GM23338 (cell line): ENCODE data around the gene NTPCR. TPM values are rescaled to one million over a fixed set of nuclear protein-coding genes. Genes with fewer than 3 reads are reported as not detected.

ENCODE experiments used
- ATAC-seq: fragments of 200-7000 bp; cut with Tn5 transposase; 3 replicates; pipeline ENCODE4 v1.9.1; 2020
- DNase-seq: peaks from one replicate; pipeline ENCODE4 v3.0.0-alpha.2; 2015; ENCODE audit warnings: low spot score
- H2AFZ ChIP-seq: fragments of 200-600 bp; sonication (generic); 2 replicates; pipeline ENCODE4 v1.8.0; 2016; ENCODE audit warnings: antibody characterized with exemption, mild to moderate bottlenecking, moderate library complexity
- H3F3A ChIP-seq: fragments of 200-600 bp; sonication (generic); replicated peaks from 2 replicates; pipeline ENCODE4 v1.8.0; 2017; ENCODE audit warnings: antibody characterized with exemption, mixed run types, low read depth
- H3K27ac ChIP-seq: fragments of 200-600 bp; sonication (generic); 2 replicates; pipeline ENCODE4 v1.6.1; 2016; ENCODE audit warnings: low read depth
- H3K27me3 ChIP-seq: fragments of 200-600 bp; sonication (generic); 2 replicates; pipeline ENCODE4 v1.8.0; 2016; ENCODE audit warnings: mild to moderate bottlenecking, mixed run types, moderate library complexity; ENCODE audit not compliant: insufficient read depth
- H3K36me3 ChIP-seq: fragments of 200-600 bp; sonication (generic); 2 replicates; pipeline ENCODE4 v1.8.0; 2016; ENCODE audit warnings: mild to moderate bottlenecking; ENCODE audit not compliant: insufficient read depth
- H3K4me1 ChIP-seq: fragments of 200-600 bp; sonication (generic); 2 replicates; pipeline ENCODE4 v1.8.0; 2016; ENCODE audit warnings: mild to moderate bottlenecking, moderate library complexity; ENCODE audit not compliant: insufficient read depth
- H3K4me2 ChIP-seq: fragments of 200-600 bp; sonication (generic); 2 replicates; pipeline ENCODE4 v1.7.1; 2017; ENCODE audit warnings: mixed run types
- H3K4me3 ChIP-seq: fragments of 200-600 bp; sonication (generic); 2 replicates; pipeline ENCODE4 v1.6.1; 2016; ENCODE audit warnings: mixed run types
- H3K79me2 ChIP-seq: fragments of 200-600 bp; sonication (generic); replicated peaks from 2 replicates; pipeline ENCODE4 v1.8.0; 2017; ENCODE audit warnings: mild to moderate bottlenecking; ENCODE audit not compliant: insufficient read depth
- H3K9me2 ChIP-seq: fragments of 200-600 bp; sonication (generic); 2 replicates; pipeline ENCODE4 v1.8.0; 2017; ENCODE audit not compliant: insufficient read depth
- H4K20me1 ChIP-seq: fragments of 200-600 bp; sonication (generic); replicated peaks from 2 replicates; pipeline ENCODE4 v1.8.0; 2017; ENCODE audit warnings: mild to moderate bottlenecking; ENCODE audit not compliant: insufficient read depth
- H3K27ac Mint-ChIP-seq: 2 replicates; pipeline ENCODE4 v1.8.0; 2020; ENCODE audit warnings: inconsistent platforms, mild to moderate bottlenecking, moderate library complexity, mixed read lengths
- H3K27me3 Mint-ChIP-seq: 3 replicates; pipeline ENCODE4 v1.8.0; 2022; ENCODE audit warnings: low read depth, mild to moderate bottlenecking, moderate library complexity, mixed read lengths, inconsistent platforms; ENCODE audit not compliant: insufficient read depth, poor library complexity
- H3K36me3 Mint-ChIP-seq: 3 replicates; pipeline ENCODE4 v1.8.0; 2021; ENCODE audit warnings: low read depth, mild to moderate bottlenecking, inconsistent platforms, moderate library complexity, mixed read lengths
- H3K4me1 Mint-ChIP-seq: 3 replicates; pipeline ENCODE4 v1.8.0; 2020; ENCODE audit warnings: mild to moderate bottlenecking, inconsistent platforms, mixed read lengths
- H3K4me3 Mint-ChIP-seq: 3 replicates; pipeline ENCODE4 v1.8.0; 2021; ENCODE audit warnings: moderate library complexity, mild to moderate bottlenecking, inconsistent platforms, mixed read lengths
- H3K9me3 Mint-ChIP-seq: 3 replicates; pipeline ENCODE4 v1.8.0; 2020; ENCODE audit warnings: moderate library complexity, mild to moderate bottlenecking, inconsistent platforms, mixed read lengths
- CREB1 ChIP-seq: fragments of 250-450 bp; sonication (Bioruptor Pico); IDR thresholded peaks from 2 replicates; pipeline ENCODE4 v1.5.0; 2020; ENCODE audit warnings: low read depth, mild to moderate bottlenecking, moderate library complexity
- CTCF ChIP-seq, 2 experiments: fragments of 200-600 bp in 1 of 2; sonication (generic) in 1 of 2; conservative IDR thresholded peaks; 2 replicates each; pipeline versions ENCODE4 v1.5.1 to v1.6.1; 2016 to 2017; ENCODE audit warnings: antibody characterized with exemption in 2 of 2, low read depth in 2 of 2, mild to moderate bottlenecking in 2 of 2, moderate library complexity in 1 of 2
- ETS1 ChIP-seq: IDR thresholded peaks from 2 replicates; pipeline ENCODE4 v1.6.1; 2016; ENCODE audit warnings: antibody characterized with exemption
- EZH2 ChIP-seq: fragments of 200-600 bp; sonication (generic); IDR thresholded peaks from one replicate; pipeline ENCODE4 v1.8.0; 2017; ENCODE audit warnings: antibody characterized with exemption, mild to moderate bottlenecking, low read depth; ENCODE audit not compliant: unreplicated experiment
- EZH2phosphoT487 ChIP-seq: fragments of 200-600 bp; sonication (generic); IDR thresholded peaks from one replicate; pipeline ENCODE4 v1.8.1; 2018; ENCODE audit warnings: antibody characterized with exemption; ENCODE audit not compliant: unreplicated experiment
- JUNB ChIP-seq: IDR thresholded peaks from one replicate; pipeline ENCODE4 v1.6.1; 2016; ENCODE audit warnings: antibody characterized with exemption; ENCODE audit not compliant: unreplicated experiment
- NANOG ChIP-seq: IDR thresholded peaks from 2 replicates; pipeline ENCODE4 v1.6.1; 2016; ENCODE audit warnings: antibody characterized with exemption, borderline replicate concordance
- POLR2AphosphoS5 ChIP-seq: IDR thresholded peaks from 2 replicates; pipeline ENCODE4 v1.6.1; 2016; ENCODE audit warnings: antibody characterized with exemption, low read depth
- REST ChIP-seq: IDR thresholded peaks from one replicate; pipeline ENCODE4 v1.6.1; 2018; ENCODE audit warnings: antibody characterized with exemption; ENCODE audit not compliant: unreplicated experiment
- STAT1 ChIP-seq: IDR thresholded peaks from one replicate; pipeline ENCODE4 v1.6.1; 2016; ENCODE audit warnings: antibody characterized with exemption; ENCODE audit not compliant: unreplicated experiment
- ZNF114 ChIP-seq: fragments of 250-450 bp; sonication (Bioruptor Pico); IDR thresholded peaks from 2 replicates; pipeline ENCODE4 v1.5.0; 2020; ENCODE audit warnings: mild to moderate bottlenecking, moderate library complexity
- ZNF331 ChIP-seq: fragments of 250-450 bp; sonication (Bioruptor Pico); IDR thresholded peaks from 2 replicates; pipeline ENCODE4 v1.5.0; 2020; ENCODE audit warnings: low read depth, mild to moderate bottlenecking, moderate library complexity
- ZNF462 ChIP-seq: fragments of 250-450 bp; sonication (Bioruptor Pico); IDR thresholded peaks from 2 replicates; pipeline ENCODE4 v1.5.0; 2020; ENCODE audit warnings: mild to moderate bottlenecking, moderate library complexity
- polyA plus RNA-seq: library from polyadenylated mRNA; unstranded; fragments of >200 nt; fragmentation: Nextera tagmentation; extraction: Ambion mirVana; gene quantifications from 2 replicates; pipeline ENCODE4 v1.2.1, GENCODE V29; 2016
- total RNA-seq: library from RNA; depleted of rRNA; stranded (reverse); fragments of >200 nt; shearing (Covaris generic); gene quantifications from 2 replicates; pipeline ENCODE4 v1.2.3, GENCODE V29; 2014

Gene NTPCR
- total and polyA plus RNA-seq, 2 experiments from 2014 or later, result 64.1 to 150 TPM

- DNase-seq (no peak), ATAC-seq (no peak)
- Mint-ChIP-seq H3K4me1 (no peaks in the 10 kb centered on the region), H3K36me3 (peaks cover 83% of the 10 kb centered on the region), H3K4me3 (no peak overlapping the region), H3K9me3 (peaks cover 8% of the 10 kb centered on the region), H3K27me3 (peaks cover 2% of the 10 kb centered on the region), H3K27ac (no peak overlapping the region)
- Histone ChIP-seq H3K27me3 (no peaks in the 10 kb centered on the region), H3K9me2 (no peaks in the 10 kb centered on the region; the same call in 1 of the 2 replicates), H3K4me2 (no peak overlapping the region), H3K4me1 (no peaks in the 10 kb centered on the region), H3K27ac (no peak overlapping the region), H3K79me2 (no peaks in the 10 kb centered on the region), H4K20me1 (no peaks in the 10 kb centered on the region), H3K4me3 (no peak overlapping the region), H2AFZ (no peak overlapping the region), H3F3A (no peaks in the 10 kb centered on the region), H3K36me3 (peaks cover 17% of the 10 kb centered on the region)
- TF ChIP-seq POLR2AphosphoS5 (no peak), CTCF (conservative IDR thresholded peaks at IDR 0.05; ENCODE audit: low read depth in 2 of 2) (no peak), ZNF114 (CRISPR knock-in tag) (no peak), ETS1 (no peak), EZH2phosphoT487 (no peak), REST (no peak), JUNB (no peak), ZNF462 (CRISPR knock-in tag) (no peak), STAT1 (no peak), EZH2 (no peak), ZNF331 (no peak), CREB1 (CRISPR knock-in tag) (no peak), NANOG (no peak)
These were observed 49.7 kb downstream of the NTPCR start for GRCh38 chr1:232999956-233000625.
